Endodermal cell (in vitro differentiated cells): ENCODE data around the gene ASB6. TPM values are rescaled to one million over a fixed set of nuclear protein-coding genes. Genes with fewer than 3 reads are reported as not detected.

Experiments used
- DNase-seq: peaks from one replicate; pipeline ENCODE4 v3.0.0-alpha.2; 2017
- H3K27ac ChIP-seq: 2 replicates; pipeline ENCODE4 v1.5.1; 2013; ENCODE audit warnings: mild to moderate bottlenecking, low read depth, low read length, moderate library complexity
- H3K27me3 ChIP-seq: 2 replicates; pipeline ENCODE4 v1.6.1; 2013; ENCODE audit warnings: mild to moderate bottlenecking, low read length, moderate library complexity; ENCODE audit not compliant: insufficient read depth, control insufficient read depth, poor library complexity, severe bottlenecking
- H3K36me3 ChIP-seq: 2 replicates; pipeline ENCODE4 v1.7.0; 2013; ENCODE audit warnings: mild to moderate bottlenecking, low read length, moderate library complexity; ENCODE audit not compliant: control insufficient read depth, insufficient read depth
- H3K4me1 ChIP-seq: one replicate; pipeline ENCODE4 v1.7.0; 2013; ENCODE audit warnings: low read length; ENCODE audit not compliant: control insufficient read depth, insufficient read depth
- H3K4me3 ChIP-seq: 2 replicates; pipeline ENCODE4 v1.5.1; 2013; ENCODE audit warnings: mild to moderate bottlenecking, low read length, moderate library complexity
- H3K9ac ChIP-seq: 2 replicates; pipeline ENCODE4 v1.6.1; 2013; ENCODE audit warnings: mild to moderate bottlenecking, low read length, moderate library complexity; ENCODE audit not compliant: poor library complexity, severe bottlenecking; ENCODE audit errors: extremely low read depth
- H3K9me3 ChIP-seq: 2 replicates; pipeline ENCODE4 v1.6.1; 2013; ENCODE audit warnings: mild to moderate bottlenecking, low read length, moderate library complexity; ENCODE audit not compliant: control insufficient read depth
- H3K27ac Mint-ChIP-seq: 2 replicates; pipeline ENCODE4 v1.8.0; 2020; ENCODE audit warnings: mixed read lengths
- H3K27me3 Mint-ChIP-seq: 2 replicates; pipeline ENCODE4 v1.8.0; 2021; ENCODE audit warnings: mild to moderate bottlenecking, mixed read lengths; ENCODE audit not compliant: insufficient read depth
- H3K36me3 Mint-ChIP-seq: 2 replicates; pipeline ENCODE4 v1.8.0; 2020; ENCODE audit warnings: low read depth, mixed read lengths
- H3K4me1 Mint-ChIP-seq: 2 replicates; pipeline ENCODE4 v1.8.0; 2020; ENCODE audit warnings: mixed read lengths
- H3K4me3 Mint-ChIP-seq: 2 replicates; pipeline ENCODE4 v1.8.0; 2020; ENCODE audit warnings: mild to moderate bottlenecking, moderate library complexity, mixed read lengths
- H3K9me3 Mint-ChIP-seq: 2 replicates; pipeline ENCODE4 v1.8.0; 2020; ENCODE audit warnings: mild to moderate bottlenecking, mixed read lengths
- CTCF ChIP-seq: fragments of 200-600 bp; sonication (generic); conservative IDR thresholded peaks from 2 replicates; pipeline ENCODE4 v1.5.0; 2021; ENCODE audit warnings: antibody characterized with exemption, mild to moderate bottlenecking
- WGBS, 2 experiments: methylation state at CpG; one replicate each; pipeline versions ENCODE4 v1.1.5 to v1.1.7; 2013; ENCODE audit warnings: missing lambda C conversion rate in 2 of 2, mixed read lengths in 1 of 2; ENCODE audit not compliant: insufficient coverage in 1 of 2, insufficient read length in 1 of 2; 5-methylcytosine and 5-hydroxymethylcytosine counted together
- total RNA-seq, 2 donors: library from RNA; stranded (reverse); fragmentation: NEBNext Ultra II Directional in 1 of 2; extraction: Animal tissue kit (Norgen Biotek cat#: 25700) in 1 of 2; gene quantifications; 2 replicates in 1 of 2; 3 replicates in 1 of 2; pipeline ENCODE4 v1.2.1, GENCODE V29; 2021

ASB6 gene
- total RNA-seq, 2 donors from 2014 or later: 19.8 to 20.2 TPM

- H3K4me3 ChIP-seq: no peak overlapping the region
Measured at GRCh38 chr9:129604056-129604765, 37.7 kb downstream of the ASB6 start.

GRCh38 chr9:129602598-129603415, 39.1 kb downstream of the ASB6 start:
- Mint-ChIP-seq H3K36me3 (no peaks in the 10 kb centered on the region), H3K4me3 (no peak overlapping the region), H3K4me1 (peaks cover 24% of the 10 kb centered on the region), H3K27me3 (no peaks in the 10 kb centered on the region), H3K27ac (no peak overlapping the region), H3K9me3 (no peaks in the 10 kb centered on the region)
- H3K9me3 ChIP-seq: no peaks in the 10 kb centered on the region
- no peak overlapping the region for H3K9ac ChIP-seq
- WGBS, 2 experiments: 39 to 63% methylated on average over 3 to 10 of the region's 10 CpGs
- H3K27ac ChIP-seq: no peak overlapping the region
- no peak for TF ChIP-seq CTCF
- H3K27me3 ChIP-seq: no peaks in the 10 kb centered on the region
- no peaks in the 10 kb centered on the region for H3K36me3 ChIP-seq
- H3K4me3 ChIP-seq: no peak overlapping the region
- peaks cover 6% of the 10 kb centered on the region for H3K4me1 ChIP-seq
- peak; percentile 81 for DNase-seq

More at GRCh38 chr9:129604056-129604765, 37.7 kb downstream of the ASB6 start:
- no peak for DNase-seq
- no peaks in the 10 kb centered on the region for H3K27me3 Mint-ChIP-seq
- Histone ChIP-seq H3K27me3 (no peaks in the 10 kb centered on the region), H3K4me1 (peaks cover 4% of the 10 kb centered on the region), H3K36me3 (no peaks in the 10 kb centered on the region), H3K9ac (no peak overlapping the region), H3K27ac (no peak overlapping the region), H3K9me3 (no peaks in the 10 kb centered on the region)
- TF ChIP-seq CTCF: no peak
- peaks cover 17% of the 10 kb centered on the region for H3K4me1 Mint-ChIP-seq
- H3K36me3 Mint-ChIP-seq: no peaks in the 10 kb centered on the region
- H3K4me3 Mint-ChIP-seq: no peak overlapping the region
- 87 to 92% methylated on average over 6 to 12 of the region's 12 CpGs for WGBS, 2 experiments
- peak overlapping the region; percentile 46 for H3K27ac Mint-ChIP-seq
- H3K9me3 Mint-ChIP-seq: no peaks in the 10 kb centered on the region

GRCh38 chr9:129601082-129601674, 40.8 kb downstream of the ASB6 start:
- Histone ChIP-seq H3K9ac (no peak overlapping the region), H3K27me3 (no peaks in the 10 kb centered on the region), H3K36me3 (no peaks in the 10 kb centered on the region), H3K4me1 (peaks cover 6% of the 10 kb centered on the region), H3K9me3 (no peaks in the 10 kb centered on the region), H3K4me3 (no peak overlapping the region), H3K27ac (no peak overlapping the region)
- H3K4me3 Mint-ChIP-seq: no peak overlapping the region
- no peak overlapping the region for H3K27ac Mint-ChIP-seq
- no peaks in the 10 kb centered on the region for H3K27me3 Mint-ChIP-seq
- H3K9me3 Mint-ChIP-seq: no peaks in the 10 kb centered on the region
- no peak for TF ChIP-seq CTCF
- H3K4me1 Mint-ChIP-seq: peaks cover 23% of the 10 kb centered on the region
- no peak for DNase-seq
- no peaks in the 10 kb centered on the region for H3K36me3 Mint-ChIP-seq
- 91 to 93% methylated on average over 8 of the region's 9 CpGs for WGBS, 2 experiments
